H1 (cell line): Measurements from ENCODE around the gene RIMKLA. TPM values are rescaled to one million over a fixed set of nuclear protein-coding genes. Genes with fewer than 3 reads are reported as not detected.

Experiments used
- CEBPB ChIP-seq: IDR thresholded peaks from 2 replicates; pipeline ENCODE4 v1.6.1; 2012; ENCODE audit warnings: low read depth, low read length
- CHD2 ChIP-seq: IDR thresholded peaks from 2 replicates; pipeline ENCODE4 v1.6.1; 2012; ENCODE audit warnings: low read length, improper control_type of control experiment
- EGR1 ChIP-seq: IDR thresholded peaks from 2 replicates; pipeline ENCODE4 v1.6.1; 2011; ENCODE audit warnings: low read depth, low read length, borderline replicate concordance
- EZH2 ChIP-seq: fragments of 200-600 bp; sonication (generic); IDR thresholded peaks from 2 replicates; pipeline ENCODE4 v1.7.1; 2012; ENCODE audit warnings: low read depth, mild to moderate bottlenecking, moderate library complexity, low read length, inconsistent platforms; ENCODE audit not compliant: severe bottlenecking
- GTF2F1 ChIP-seq: IDR thresholded peaks from 2 replicates; pipeline ENCODE4 v1.6.1; 2012; ENCODE audit warnings: low read depth, low read length, improper control_type of control experiment, borderline replicate concordance
- POLR2AphosphoS5 ChIP-seq: IDR thresholded peaks from 2 replicates; pipeline ENCODE4 v1.6.1; 2011; ENCODE audit warnings: low read depth, low read length
- RAD21 ChIP-seq, 2 experiments: IDR thresholded peaks in 1 of 2; conservative IDR thresholded peaks in 1 of 2; 2 replicates each; pipeline ENCODE4 v1.6.1; 2011; ENCODE audit warnings: low read depth in 2 of 2, low read length in 2 of 2, improper control_type of control experiment in 1 of 2, inconsistent platforms in 1 of 2, mild to moderate bottlenecking in 1 of 2, moderate library complexity in 1 of 2
- RXRA ChIP-seq: IDR thresholded peaks from 2 replicates; pipeline ENCODE4 v1.6.1; 2011; ENCODE audit warnings: low read depth, mild to moderate bottlenecking, low read length, moderate library complexity; ENCODE audit not compliant: insufficient read depth
- SAP30 ChIP-seq: fragments of 300-600 bp; sonication (generic); IDR thresholded peaks from 2 replicates; pipeline ENCODE4 v1.7.1; 2012; ENCODE audit warnings: low read length, moderate library complexity, mild to moderate bottlenecking, inconsistent platforms; ENCODE audit not compliant: insufficient read depth, insufficient replicate concordance
- SIRT6 ChIP-seq: IDR thresholded peaks from one replicate; pipeline ENCODE4 v1.7.1; 2012; ENCODE audit warnings: low read length, inconsistent platforms
- SP4 ChIP-seq: IDR thresholded peaks from 2 replicates; pipeline ENCODE4 v1.6.1; 2012; ENCODE audit warnings: low read length, inconsistent platforms
- SRF ChIP-seq: IDR thresholded peaks from 2 replicates; pipeline ENCODE4 v1.6.1; 2011; ENCODE audit warnings: mild to moderate bottlenecking, low read depth, low read length, moderate library complexity
- TCF12 ChIP-seq: IDR thresholded peaks from 2 replicates; pipeline ENCODE4 v1.6.1; 2011; ENCODE audit warnings: low read depth, mild to moderate bottlenecking, low read length
- polyA plus RNA-seq, 7 experiments: library from polyadenylated mRNA; depleted of rRNA in 3 of 7; stranded (reverse) in 5 of 7; unstranded in 2 of 7; fragments of >200 nt in 5 of 7; fragments of 200-250 nt in 2 of 7; gene quantifications; 1 replicate in 5 of 7; 2 replicates in 1 of 7; 4 replicates in 1 of 7; pipeline versions ENCODE4 v1.2.1 to v1.2.3, GENCODE V29; 2011 to 2013; ENCODE audit warnings: missing spikeins in 2 of 7, mixed read lengths in 2 of 7
- total RNA-seq: library from RNA; stranded (reverse); fragmentation: NEBNext Ultra II Directional; extraction: Animal tissue kit (Norgen Biotek cat#: 25700); gene quantifications from 2 replicates; pipeline ENCODE4 v1.2.1, GENCODE V29; 2021
- TF ChIP-seq, protein P1 (sequence below), 3 experiments: IDR thresholded peaks; 1 replicate in 2 of 3; 2 replicates in 1 of 3; pipeline versions ENCODE4 v1.5.1 to v1.6.1; 2011; ENCODE audit warnings: low read length in 3 of 3, mild to moderate bottlenecking in 3 of 3, inconsistent platforms in 2 of 3, low read depth in 1 of 3, moderate library complexity in 1 of 3; ENCODE audit not compliant: insufficient read depth in 1 of 3; ENCODE audit errors: control extremely low read depth in 1 of 3
- TF ChIP-seq, protein P2 (sequence below): IDR thresholded peaks from 2 replicates; pipeline ENCODE4 v1.6.1; 2012; ENCODE audit warnings: inconsistent platforms

The RIMKLA gene
- total and polyA plus RNA-seq, 2 of the 8 experiments (the other 6 are each of a cell fraction or from before 2014, with no cell fraction given), result 3.2 to 5.8 TPM

DNA sequence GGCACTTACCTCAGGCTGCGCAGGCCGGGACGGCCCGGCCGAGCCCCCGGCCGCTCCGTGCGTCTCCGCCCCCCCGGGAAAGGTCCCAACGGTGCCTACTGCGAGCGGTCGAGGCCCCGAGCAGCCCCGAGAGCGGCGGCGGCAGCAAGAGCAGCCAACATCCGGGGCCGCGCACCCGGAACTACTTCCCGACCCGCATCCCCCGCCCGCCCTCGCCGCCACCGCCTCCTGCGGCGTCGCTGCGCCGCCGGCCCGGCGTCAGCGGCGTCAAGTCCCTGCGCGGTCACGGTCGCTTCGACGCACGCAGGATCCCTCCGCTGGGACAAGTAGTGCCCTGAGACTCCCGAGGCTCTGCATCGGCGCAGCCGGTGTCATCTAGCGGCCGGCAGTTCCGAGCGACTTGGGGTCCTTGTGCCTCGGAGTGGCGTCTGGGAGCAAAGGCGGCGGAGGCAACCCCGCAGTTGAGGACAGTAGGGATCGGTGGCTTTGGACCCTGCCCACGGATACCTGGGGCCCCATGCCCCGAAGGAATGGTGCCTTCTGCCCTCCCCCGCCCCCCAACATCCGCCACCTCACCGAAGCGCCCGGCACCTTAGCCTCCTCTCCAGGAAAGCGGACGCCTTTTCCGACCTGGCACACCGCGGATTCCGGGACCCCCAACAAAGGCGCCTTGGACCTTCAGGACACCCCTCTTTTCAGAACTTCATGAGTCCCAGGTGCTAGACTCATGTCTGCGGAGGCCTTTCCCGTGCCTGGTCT is 45.4 kb upstream of the RIMKLA start, which contains the start of gene FOXJ3 (continued):
- TF ChIP-seq, protein P1, sequence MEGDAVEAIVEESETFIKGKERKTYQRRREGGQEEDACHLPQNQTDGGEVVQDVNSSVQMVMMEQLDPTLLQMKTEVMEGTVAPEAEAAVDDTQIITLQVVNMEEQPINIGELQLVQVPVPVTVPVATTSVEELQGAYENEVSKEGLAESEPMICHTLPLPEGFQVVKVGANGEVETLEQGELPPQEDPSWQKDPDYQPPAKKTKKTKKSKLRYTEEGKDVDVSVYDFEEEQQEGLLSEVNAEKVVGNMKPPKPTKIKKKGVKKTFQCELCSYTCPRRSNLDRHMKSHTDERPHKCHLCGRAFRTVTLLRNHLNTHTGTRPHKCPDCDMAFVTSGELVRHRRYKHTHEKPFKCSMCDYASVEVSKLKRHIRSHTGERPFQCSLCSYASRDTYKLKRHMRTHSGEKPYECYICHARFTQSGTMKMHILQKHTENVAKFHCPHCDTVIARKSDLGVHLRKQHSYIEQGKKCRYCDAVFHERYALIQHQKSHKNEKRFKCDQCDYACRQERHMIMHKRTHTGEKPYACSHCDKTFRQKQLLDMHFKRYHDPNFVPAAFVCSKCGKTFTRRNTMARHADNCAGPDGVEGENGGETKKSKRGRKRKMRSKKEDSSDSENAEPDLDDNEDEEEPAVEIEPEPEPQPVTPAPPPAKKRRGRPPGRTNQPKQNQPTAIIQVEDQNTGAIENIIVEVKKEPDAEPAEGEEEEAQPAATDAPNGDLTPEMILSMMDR (IDR thresholded peaks at IDR 0.05; ENCODE audit: control extremely low read depth in 1 of 3, insufficient read depth in 1 of 3, low read depth in 1 of 3, low read length in 3 of 3), result peak in 1 of 3 experiments; percentile 16; a peak in 1 of 4 replicates
- TF ChIP-seq SRF (no peak), TCF12 (peak; percentile 69; the same call in 1 of the 2 replicates), RXRA (no peak), SP4 (no peak; the same call in 1 of the 2 replicates), CEBPB (no peak), RAD21 (IDR thresholded peaks at IDR 0.05 in 1 of 2, conservative IDR thresholded peaks at IDR 0.05 in 1 of 2; ENCODE audit: low read depth in 2 of 2, low read length in 2 of 2) (peak; percentile 8 to 24; a peak in 2 of 4 replicates), GTF2F1 (peak; percentile 88; the same call in 1 of the 2 replicates), CHD2 (peak; percentile 98), EZH2 (no peak), POLR2AphosphoS5 (peak; percentile 95), SIRT6 (no peak), SAP30 (peak; percentile 48), EGR1 (peak; percentile 92; the same call in 1 of the 2 replicates)
- TF ChIP-seq, protein P2, sequence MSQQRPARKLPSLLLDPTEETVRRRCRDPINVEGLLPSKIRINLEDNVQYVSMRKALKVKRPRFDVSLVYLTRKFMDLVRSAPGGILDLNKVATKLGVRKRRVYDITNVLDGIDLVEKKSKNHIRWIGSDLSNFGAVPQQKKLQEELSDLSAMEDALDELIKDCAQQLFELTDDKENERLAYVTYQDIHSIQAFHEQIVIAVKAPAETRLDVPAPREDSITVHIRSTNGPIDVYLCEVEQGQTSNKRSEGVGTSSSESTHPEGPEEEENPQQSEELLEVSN, result peak; percentile 68; the same call in 1 of the 2 replicates
